Activated naive CD4-positive, alpha-beta T cell treated with Interleukin-2 at 50 U/mL for 16 hours (primary cell): ENCODE measurements around the gene ATP5F1B.
A peak's percentile ranks its signal among the peaks of the same experiment; 100 is the strongest.

ENCODE experiments used
- DNase-seq: peaks from one replicate; pipeline ENCODE4 v3.0.0-alpha.2; 2020

The ATP5F1B gene

GRCh38 chr12:56614627-56615026 is 31.2 kb downstream of the ATP5F1B start:
- DNase-seq, result no peak

- DNase-seq, result no peak
Measured at GRCh38 chr12:56604355-56604754, 41.4 kb downstream of the ATP5F1B start.

GRCh38 chr12:56602239-56602638 is 43.5 kb downstream of the ATP5F1B start:
- no peak for DNase-seq

- DNase-seq, result peak; percentile 8
Measured at GRCh38 chr12:56601503-56601902, 44.3 kb downstream of the ATP5F1B start.

GRCh38 chr12:56600753-56601152 is 45.0 kb downstream of the ATP5F1B start:
- no peak for DNase-seq

GRCh38 chr12:56599797-56600196 is 46.0 kb downstream of the ATP5F1B start:
- no peak for DNase-seq

- no peak for DNase-seq
Measured at GRCh38 chr12:56599041-56599440, 46.7 kb downstream of the ATP5F1B start.

- DNase-seq, result no peak
Measured at GRCh38 chr12:56596815-56597214, 49.0 kb downstream of the ATP5F1B start.

GRCh38 chr12:56593909-56594621 is 51.7 kb downstream of the ATP5F1B start:
- DNase-seq, result peak; percentile 64

GRCh38 chr12:56591961-56592360 is 53.8 kb downstream of the ATP5F1B start:
- no peak for DNase-seq

- DNase-seq, result no peak
Measured at GRCh38 chr12:56591126-56591525, 54.7 kb downstream of the ATP5F1B start.

GRCh38 chr12:56590237-56590830 is 55.5 kb downstream of the ATP5F1B start:
- DNase-seq, result no peak

GRCh38 chr12:56589783-56590182 is 56.0 kb downstream of the ATP5F1B start:
- no peak for DNase-seq
